ENCODE measurements around the gene DPH7.
"Not testable (repeated sequence)": the region's sequence is repeated elsewhere in the genome, so short reads cannot be mapped to it uniquely, and the experiment has no call there.

DPH7 gene

DNA sequence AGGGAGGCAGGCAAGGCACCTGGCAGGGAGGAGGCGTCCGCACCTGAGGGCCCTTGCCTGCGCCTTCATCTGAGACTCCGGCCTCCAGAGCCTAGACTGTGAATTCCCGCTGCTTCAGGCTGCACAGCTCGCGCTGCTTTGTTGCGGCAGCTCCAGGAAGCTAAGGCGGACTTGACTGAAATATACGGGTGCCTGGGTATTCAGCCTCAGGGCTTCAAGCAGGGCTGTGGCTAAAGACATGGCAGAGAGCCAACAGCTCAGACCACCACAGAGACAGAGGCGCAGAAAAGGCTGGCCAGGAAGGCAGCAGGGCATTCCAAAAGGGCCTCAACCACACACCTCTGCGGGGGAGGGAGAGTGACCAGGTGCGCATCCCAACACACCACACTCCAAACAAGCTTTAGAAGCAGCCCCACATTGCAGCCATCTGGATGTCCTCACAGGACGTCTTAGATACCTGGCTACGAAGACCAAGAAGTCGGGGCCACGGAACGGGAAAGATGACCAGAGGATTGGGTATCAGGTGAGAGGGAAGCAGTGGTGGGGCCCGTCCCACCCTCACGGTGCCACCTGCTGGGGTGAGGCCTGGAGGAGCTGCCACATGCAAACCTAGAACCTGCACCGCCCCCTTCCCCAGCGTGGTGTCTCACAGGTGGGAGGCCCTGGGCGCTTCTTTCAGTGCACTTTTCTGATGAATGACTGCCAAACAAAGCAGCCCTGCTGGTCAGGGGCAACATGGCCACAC is 1.7 kb upstream of the DPH7 start:
- no peak for FAIRE-seq

DNA sequence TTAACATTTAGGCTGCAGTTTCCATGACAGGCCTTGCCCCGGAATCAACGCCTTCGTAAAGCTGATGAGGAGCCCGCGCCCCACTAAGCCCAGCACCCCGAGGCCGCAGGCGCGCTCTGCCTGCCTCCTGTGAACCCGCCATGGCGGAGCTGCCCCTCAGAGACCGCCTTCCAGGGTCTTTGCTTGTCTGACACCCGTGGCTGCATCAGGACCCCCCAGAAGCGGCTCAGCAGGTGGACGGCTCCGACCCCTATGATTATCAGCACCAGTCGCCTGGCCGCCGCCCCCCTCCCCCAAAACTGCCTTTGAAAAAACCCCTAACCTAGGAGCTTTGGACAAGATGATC is 507 bp upstream of the DPH7 start:
- no peak for FAIRE-seq

- no peak for FAIRE-seq
Observed at GRCh38 chr9:137575716-137576411, 2.9 kb downstream of the DPH7 start.

GRCh38 chr9:137575364-137575715 is 3.4 kb downstream of the DPH7 start:
- FAIRE-seq: no peak

DNA sequence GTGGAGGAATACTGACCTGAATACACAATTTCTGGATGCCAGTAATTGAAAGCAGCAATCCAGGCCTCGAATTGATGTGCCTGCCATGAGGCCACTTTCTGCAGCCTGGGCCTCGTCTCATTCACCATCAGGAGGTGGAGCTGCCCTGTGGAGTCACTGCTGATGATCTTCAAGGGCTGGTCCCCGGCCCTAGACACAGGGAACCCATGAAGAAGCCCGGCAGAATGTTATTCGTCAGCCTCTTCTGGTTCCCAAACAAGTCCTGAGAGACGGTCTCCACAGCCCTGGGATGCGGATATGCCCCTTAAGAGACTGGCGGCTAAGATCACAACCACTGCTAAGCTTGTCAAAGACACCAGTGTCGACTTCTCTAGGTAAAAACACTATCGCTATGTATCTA is 4.5 kb downstream of the DPH7 start:
- no peak for FAIRE-seq

GRCh38 chr9:137570566-137570965 is 8.2 kb downstream of the DPH7 start:
- FAIRE-seq: no peak

- no peak for FAIRE-seq
Observed at GRCh38 chr9:137569609-137570203, 9.0 kb downstream of the DPH7 start.

- FAIRE-seq: not testable (repeated sequence)
Observed at GRCh38 chr9:137568445-137568844, 10.3 kb downstream of the DPH7 start.

DNA sequence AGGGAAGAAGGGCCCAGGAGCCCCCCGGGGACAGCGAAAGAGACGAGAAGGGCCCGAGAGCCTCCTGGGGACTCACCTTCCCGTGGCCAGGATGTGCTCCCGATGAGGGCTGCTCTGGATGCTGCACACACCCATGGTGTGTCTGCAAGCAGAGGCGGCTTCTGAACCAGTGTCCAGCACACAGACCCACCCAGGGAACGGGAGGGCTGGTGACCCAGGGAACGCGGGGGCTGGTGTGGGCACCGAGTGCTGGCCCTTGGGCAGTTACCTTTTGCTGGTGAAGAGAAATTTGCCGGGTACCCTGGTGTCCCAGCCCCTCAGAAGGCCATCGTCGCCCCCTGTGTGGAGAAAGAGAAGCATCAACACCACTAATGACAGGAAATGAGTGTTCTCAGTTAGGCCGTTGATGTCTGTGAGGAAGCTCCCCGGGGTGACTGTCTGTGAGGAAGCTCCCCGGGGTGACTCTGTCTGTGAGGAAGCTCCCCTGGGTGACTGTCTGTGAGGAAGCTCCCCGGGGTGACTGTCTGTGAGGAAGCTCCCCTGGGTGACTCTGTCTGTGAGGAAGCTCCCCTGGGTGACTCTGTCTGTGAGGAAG is 13.8 kb downstream of the DPH7 start:
- no peak for FAIRE-seq

- no peak for FAIRE-seq
Observed at GRCh38 chr9:137564134-137564533, 14.6 kb downstream of the DPH7 start.

- FAIRE-seq: no peak
Observed at GRCh38 chr9:137558127-137558526, 20.6 kb downstream of the DPH7 start.

- no peak for FAIRE-seq
Observed at GRCh38 chr9:137556069-137556838, 22.5 kb downstream of the DPH7 start.

- FAIRE-seq: no peak
Observed at GRCh38 chr9:137555179-137555578, 23.5 kb downstream of the DPH7 start.

GRCh38 chr9:137554349-137554748 is 24.4 kb downstream of the DPH7 start:
- FAIRE-seq: no peak

GRCh38 chr9:137553654-137554053 is 25.1 kb downstream of the DPH7 start:
- not testable (repeated sequence) for FAIRE-seq

GRCh38 chr9:137552022-137552768 is 26.5 kb downstream of the DPH7 start:
- no peak for FAIRE-seq

- FAIRE-seq: no peak
Observed at GRCh38 chr9:137551264-137552021, 27.3 kb downstream of the DPH7 start, which contains the start of gene MRPL41. Gene MRPL41, plus strand, starts transcription at chr9:137551879. Its CDS starts 203 bp downstream, at chr9:137552082.

DNA sequence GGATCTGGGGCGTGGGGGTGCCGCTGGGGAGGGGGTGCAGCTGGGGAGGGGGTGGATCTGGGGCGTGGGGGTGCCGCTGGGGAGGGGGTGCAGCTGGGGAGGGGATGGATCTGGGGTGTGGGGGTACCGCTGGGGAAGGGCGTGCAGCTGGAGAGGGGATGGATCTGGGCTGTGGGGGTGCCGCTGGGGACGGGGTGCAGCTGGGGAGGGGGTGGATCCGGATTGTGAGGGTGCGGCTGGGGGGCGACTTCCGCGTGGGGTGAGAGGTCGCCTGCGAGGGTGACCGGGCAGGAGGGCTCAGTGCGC is 27.8 kb downstream of the DPH7 start:
- not testable (repeated sequence) for FAIRE-seq

DNA sequence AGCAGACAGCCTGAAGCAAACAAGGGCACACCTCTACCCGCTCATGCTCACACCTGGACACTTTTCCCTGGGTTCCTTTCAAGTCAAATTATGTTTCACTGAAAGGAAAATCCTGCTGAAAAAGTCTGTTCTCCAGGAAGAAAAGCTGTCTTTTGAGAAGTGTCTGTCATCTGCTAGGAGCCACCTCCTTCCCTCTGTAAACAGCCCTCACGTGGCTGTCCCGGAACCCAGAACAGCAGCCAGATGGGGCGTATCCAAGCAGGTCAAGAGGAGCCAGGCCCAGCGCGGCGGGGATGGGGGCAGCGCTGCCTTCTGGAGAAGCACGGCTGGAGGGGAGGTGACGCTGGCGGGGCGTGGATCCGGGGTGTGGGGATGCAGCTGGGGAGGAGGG is 28.5 kb downstream of the DPH7 start, which contains the start of gene PNPLA7:
Gene PNPLA7 (minus strand): TSS at position 172 of the 391 bp plus-strand sequence. CDS start 205 bp downstream, outside the sequence.
- FAIRE-seq: peak; percentile 52

DNA sequence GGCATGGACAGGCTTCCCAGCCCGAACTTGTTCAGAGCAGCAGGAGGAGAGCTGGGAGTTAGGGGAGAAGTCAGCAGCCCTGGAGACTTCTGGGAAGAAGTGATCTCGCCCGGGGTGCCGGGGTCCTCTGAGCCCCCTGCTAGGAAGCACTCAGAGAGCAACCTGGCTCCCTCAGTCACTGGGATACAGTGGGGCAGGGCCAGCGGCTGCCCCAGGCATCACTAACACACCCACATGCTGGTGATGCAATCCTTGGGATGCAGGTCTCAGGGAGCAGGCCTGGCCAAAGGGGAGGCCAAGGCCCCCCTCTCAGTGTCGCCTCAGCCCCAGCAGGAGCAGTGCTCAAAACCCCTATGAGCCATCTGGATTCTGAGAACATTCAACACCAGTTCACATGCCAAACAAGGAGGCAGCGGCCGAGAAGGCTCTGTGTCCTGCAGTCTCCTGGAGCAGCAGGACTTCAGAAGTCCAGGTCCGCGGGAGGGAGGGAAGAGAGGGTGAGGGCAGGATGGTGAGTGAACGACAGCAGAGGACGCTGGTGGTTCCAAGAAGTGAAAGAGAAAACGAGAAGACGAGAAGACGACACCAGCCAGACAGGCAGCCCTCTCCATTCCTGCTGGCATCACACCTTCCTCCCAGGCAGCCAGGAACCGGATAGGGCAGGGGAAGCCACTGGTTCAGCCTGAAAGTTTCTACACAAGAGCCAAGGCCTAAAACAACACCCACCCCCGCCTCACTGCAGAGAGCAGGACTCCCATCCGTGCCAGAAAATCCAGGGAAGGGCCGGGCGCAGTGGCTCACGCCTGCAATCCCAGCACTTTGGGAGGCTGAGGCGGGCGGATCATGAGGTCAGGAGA is 30.8 kb downstream of the DPH7 start:
- no peak for FAIRE-seq

- no peak for FAIRE-seq
Observed at GRCh38 chr9:137545123-137545522, 33.6 kb downstream of the DPH7 start.
